ENCODE data around the gene TNFRSF9.
"Not testable (repeated sequence)": the region's sequence is repeated elsewhere in the genome, so short reads cannot be mapped to it uniquely, and the experiment has no call there.

The TNFRSF9 gene

DNA sequence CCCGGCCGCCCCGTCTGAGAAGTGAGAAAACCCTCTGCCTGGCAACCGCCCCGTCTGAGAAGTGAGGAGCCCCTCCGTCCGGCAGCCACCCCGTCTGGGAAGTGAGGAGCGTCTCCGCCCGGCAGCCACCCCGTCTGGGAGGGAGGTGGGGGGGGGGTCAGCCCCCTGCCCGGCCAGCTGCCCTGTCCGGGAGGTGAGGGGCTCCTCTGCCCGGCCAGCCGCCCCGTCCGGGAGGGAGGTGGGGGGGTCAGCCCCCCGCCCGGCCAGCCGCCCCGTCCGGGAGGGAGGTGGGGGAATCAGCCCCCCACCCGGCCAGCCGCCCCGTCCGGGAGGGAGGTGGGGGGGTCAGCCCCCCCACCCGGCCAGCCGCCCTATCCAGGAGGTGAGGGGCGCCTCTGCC lies 12.2 kb upstream of the TNFRSF9 start:
- H3K4me3 Mint-ChIP-seq, CTCF ChIA-PET, H3K27ac Mint-ChIP-seq, H3K9me3 Mint-ChIP-seq, H3K27me3 Mint-ChIP-seq, H3K36me3 Mint-ChIP-seq, DNase-seq: not testable (repeated sequence)
- H3K4me1 Mint-ChIP-seq = peaks cover 58% of the 10 kb centered on the region

DNA sequence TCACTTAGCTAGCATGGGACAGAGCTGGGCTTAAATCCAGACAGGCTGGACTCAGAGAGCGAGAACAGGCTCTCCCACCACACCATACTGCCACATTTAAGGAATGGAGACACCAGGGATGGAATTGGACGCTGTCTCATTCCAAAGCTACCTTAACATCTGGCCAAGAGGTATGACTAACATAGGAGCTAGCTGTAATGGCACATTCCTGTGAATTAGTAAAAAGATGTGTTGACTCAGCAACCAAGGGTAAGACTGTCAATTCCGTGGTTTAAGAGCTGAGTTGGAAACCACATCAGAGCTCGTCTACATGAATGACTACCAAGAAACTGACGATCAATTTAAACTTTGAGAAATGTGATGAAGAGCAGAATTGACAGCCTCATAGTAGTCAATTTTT lies 8.3 kb upstream of the TNFRSF9 start:
- peak; percentile 40 for DNase-seq
- CTCF ChIA-PET = interaction anchor here (1.6 kb wide), 1 partner anchor 280 kb away, joined by 3 read pairs; no protein-coding TSS in a partner anchor
- peak overlapping the region; percentile 29 for H3K27ac Mint-ChIP-seq
- H3K27me3 Mint-ChIP-seq = peaks cover 11% of the 10 kb centered on the region
- H3K36me3 Mint-ChIP-seq = no peaks in the 10 kb centered on the region
- no peaks in the 10 kb centered on the region for H3K9me3 Mint-ChIP-seq
- no peak overlapping the region for H3K4me3 Mint-ChIP-seq
- H3K4me1 Mint-ChIP-seq = peaks cover 30% of the 10 kb centered on the region

DNA sequence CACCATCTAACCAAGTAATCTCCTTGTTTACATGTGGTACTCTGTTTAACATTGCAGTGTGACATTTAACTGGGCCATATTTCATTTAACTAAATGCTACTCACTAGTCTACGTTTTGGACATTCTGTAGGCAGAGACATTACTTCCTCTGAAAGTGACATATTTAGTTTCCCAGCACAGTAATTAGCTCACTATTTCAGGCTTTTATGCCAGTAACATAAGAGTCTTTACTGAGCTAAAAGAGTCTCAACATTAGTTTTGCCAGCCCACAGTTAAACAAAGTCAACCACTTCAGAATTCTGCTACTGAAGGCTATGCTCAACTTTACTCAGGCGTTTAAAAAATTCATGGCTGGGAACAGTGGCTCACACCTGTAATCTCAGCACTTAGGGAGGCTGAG lies 2.6 kb upstream of the TNFRSF9 start:
- Mint-ChIP-seq H3K36me3 (no peaks in the 10 kb centered on the region), H3K27ac (no peak overlapping the region), H3K4me3 (no peak overlapping the region), H3K27me3 (peaks cover 41% of the 10 kb centered on the region), H3K9me3 (no peaks in the 10 kb centered on the region), H3K4me1 (peaks cover 27% of the 10 kb centered on the region)
- no peak for DNase-seq
- CTCF ChIA-PET = interaction anchor here (1.0 to 1.5 kb wide), 2 partner anchors 12 to 27 kb away, joined by 3 read pairs; no protein-coding TSS in a partner anchor

DNA sequence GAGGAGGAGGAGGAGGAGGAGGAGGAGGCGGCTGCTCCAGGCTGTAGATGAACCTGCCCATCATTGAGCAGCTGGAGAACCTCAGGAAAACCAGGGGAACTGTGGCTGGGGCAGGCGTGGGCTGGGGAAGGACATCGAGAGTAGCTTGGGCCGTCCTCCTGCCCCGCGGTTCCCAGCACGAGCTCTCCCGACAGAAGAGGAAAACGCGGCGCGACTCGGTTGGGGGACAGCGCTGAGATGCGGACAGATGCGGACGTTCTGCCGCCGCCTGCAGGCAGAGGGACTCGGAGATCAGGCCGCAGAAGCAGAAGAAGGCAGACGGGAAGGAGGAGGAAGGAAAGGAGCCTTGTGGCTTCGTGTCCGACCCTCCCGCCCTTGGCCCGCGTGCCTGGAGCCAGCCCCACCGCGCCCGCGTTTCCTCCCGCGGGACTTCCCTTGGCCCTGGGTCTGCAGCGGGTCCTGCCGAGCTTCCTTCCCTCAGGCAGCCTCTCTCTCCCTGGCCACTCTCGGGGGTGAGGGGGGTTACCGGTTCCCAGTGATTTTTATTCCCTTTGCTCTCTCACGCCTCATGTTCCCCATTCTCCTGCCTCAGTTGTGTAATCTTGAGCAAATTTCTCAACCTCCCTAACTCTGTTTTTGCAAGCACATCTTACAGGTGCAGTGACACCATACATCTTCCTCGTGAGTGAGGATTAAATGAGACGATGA lies 1.7 kb upstream of the TNFRSF9 start:
- H3K27ac Mint-ChIP-seq = no peak overlapping the region
- H3K4me1 Mint-ChIP-seq = peaks cover 27% of the 10 kb centered on the region
- peak overlapping the region; percentile 45 for H3K4me3 Mint-ChIP-seq
- H3K9me3 Mint-ChIP-seq = no peaks in the 10 kb centered on the region
- CTCF ChIA-PET = interaction anchor here (1.5 to 1.7 kb wide), 2 partner anchors 26 to 40 kb away, joined by 3 to 4 read pairs; no protein-coding TSS in a partner anchor
- no peaks in the 10 kb centered on the region for H3K36me3 Mint-ChIP-seq
- peaks cover 41% of the 10 kb centered on the region for H3K27me3 Mint-ChIP-seq
- DNase-seq = peak; percentile 47

DNA sequence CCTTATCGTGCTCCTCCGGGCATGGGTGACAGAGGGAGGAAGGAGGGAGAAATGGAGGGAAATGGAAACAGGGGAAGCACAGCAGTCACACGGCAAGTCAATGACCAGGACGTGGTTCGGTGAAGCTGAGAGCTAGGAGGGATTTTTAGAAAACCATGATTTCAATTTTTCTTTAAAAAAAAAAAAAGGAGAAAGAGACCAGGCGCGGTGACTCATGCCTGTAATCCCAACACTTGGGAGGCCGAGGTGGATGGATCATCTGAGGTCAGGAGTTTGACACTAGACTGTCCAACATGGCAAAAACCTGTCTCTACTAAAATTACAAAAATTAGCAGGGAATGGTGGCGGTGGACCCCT lies 776 bp upstream of the TNFRSF9 start:
- CTCF ChIA-PET = interaction anchor here (1.7 kb wide), 1 partner anchor 39 kb away, joined by 4 read pairs; no protein-coding TSS in a partner anchor
- H3K27ac Mint-ChIP-seq = no peak overlapping the region

DNA sequence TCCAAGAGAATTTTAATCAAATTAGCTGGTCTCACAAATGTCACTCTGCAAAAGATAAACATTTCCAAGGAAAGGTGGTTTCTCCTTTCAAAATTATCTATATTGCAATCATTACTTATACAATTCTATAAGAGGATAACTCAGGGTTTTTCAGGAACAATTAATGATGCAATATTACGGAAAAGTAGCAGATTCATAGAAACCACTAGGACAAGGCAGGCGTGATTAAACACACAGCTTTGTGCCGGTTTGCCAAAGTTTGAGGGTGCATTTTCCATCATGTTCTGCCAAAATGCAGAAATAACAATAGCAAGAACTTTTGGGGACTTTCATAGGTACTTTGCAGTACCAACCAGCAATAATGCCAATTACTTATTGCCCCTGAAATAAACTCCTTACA lies 605 bp downstream of the TNFRSF9 start:
- Mint-ChIP-seq H3K36me3 (no peaks in the 10 kb centered on the region), H3K9me3 (no peaks in the 10 kb centered on the region), H3K27ac (no peak overlapping the region), H3K4me3 (no peak overlapping the region), H3K4me1 (peaks cover 27% of the 10 kb centered on the region), H3K27me3 (peaks cover 48% of the 10 kb centered on the region)
- CTCF ChIA-PET = no interaction called here
- no peak for DNase-seq

More for the DNA sequence above, 776 bp upstream of the TNFRSF9 start:
- Mint-ChIP-seq H3K4me1 (peaks cover 27% of the 10 kb centered on the region), H3K4me3 (peak overlapping the region; percentile 45), H3K9me3 (no peaks in the 10 kb centered on the region), H3K36me3 (no peaks in the 10 kb centered on the region), H3K27me3 (peaks cover 47% of the 10 kb centered on the region)
- no peak for DNase-seq

DNA sequence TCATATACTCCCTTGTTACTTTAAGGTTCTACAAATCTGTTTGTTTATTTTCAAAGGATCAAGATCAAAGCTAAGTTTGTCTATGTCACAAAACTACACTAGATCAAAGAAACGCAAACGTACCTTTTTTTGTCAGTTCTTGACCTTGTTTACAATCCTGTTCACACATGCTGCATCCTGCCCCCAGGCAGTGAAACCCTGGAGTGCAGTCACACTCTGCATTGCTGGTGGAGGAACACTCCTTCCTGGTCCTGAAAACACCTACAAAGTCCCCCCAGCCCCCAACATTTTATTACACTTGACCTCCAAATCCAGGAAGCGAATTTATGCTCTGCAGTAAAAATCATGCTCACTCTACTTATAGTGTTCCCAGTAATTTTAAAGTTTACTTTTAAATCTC lies 2.6 kb downstream of the TNFRSF9 start:
- Mint-ChIP-seq H3K27ac (no peak overlapping the region), H3K4me3 (no peak overlapping the region), H3K27me3 (peaks cover 43% of the 10 kb centered on the region), H3K4me1 (peaks cover 26% of the 10 kb centered on the region), H3K9me3 (no peaks in the 10 kb centered on the region), H3K36me3 (no peaks in the 10 kb centered on the region)
- no peak for DNase-seq
- CTCF ChIA-PET = no interaction called here

DNA sequence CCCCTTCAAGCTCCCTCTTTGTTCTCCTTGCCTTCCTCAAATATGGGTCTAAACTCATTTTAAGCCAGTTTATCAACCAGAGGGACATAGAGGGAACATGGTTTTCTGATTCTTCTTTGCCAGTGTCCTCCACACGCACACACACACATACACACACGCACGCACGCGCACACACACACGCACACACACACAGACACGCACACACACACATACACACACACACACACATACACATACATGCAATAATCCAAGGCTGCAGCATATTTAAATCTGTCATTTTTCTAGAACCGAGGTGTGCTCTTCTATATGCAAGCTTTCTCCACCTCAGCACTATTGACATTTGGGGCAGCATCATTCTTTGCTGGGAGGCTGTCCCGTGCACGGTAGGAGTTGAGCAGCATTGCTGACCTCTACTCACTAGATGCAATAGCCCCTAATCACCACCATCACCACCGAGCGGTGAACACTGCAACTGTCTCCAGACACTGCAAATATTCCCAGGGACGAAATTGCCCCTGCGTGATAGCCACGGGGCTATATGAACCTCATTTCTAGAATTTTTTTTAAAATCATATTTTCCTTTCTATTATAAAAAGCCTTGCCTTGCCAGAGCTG lies 8.0 kb downstream of the TNFRSF9 start:
- CTCF ChIA-PET = no interaction called here
- H3K36me3 Mint-ChIP-seq = no peaks in the 10 kb centered on the region
- DNase-seq = no peak
- H3K9me3 Mint-ChIP-seq = no peaks in the 10 kb centered on the region
- H3K27me3 Mint-ChIP-seq = peaks cover 16% of the 10 kb centered on the region
- no peak overlapping the region for H3K4me3 Mint-ChIP-seq
- H3K27ac Mint-ChIP-seq = no peak overlapping the region
- peaks cover 28% of the 10 kb centered on the region for H3K4me1 Mint-ChIP-seq

DNA sequence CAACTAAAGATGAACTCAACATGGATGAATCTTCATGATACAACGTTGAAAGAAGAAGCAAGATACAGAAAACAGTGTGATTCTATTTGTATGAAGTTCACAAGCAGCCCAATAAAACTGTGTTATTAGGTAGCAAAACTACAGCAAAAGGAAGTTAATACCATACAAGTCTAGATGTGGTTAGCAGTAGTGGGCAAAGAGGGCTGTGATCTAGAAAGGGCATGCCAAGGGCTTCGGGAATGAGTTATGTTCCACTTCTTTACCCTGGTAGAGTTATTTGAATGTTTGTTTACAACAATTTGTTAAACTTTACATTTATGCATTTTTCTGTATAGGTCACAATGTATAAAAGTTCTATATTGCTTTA lies 9.2 kb downstream of the TNFRSF9 start:
- no peak overlapping the region for H3K4me3 Mint-ChIP-seq
- CTCF ChIA-PET = no interaction called here
- no peaks in the 10 kb centered on the region for H3K36me3 Mint-ChIP-seq
- H3K27ac Mint-ChIP-seq = peak overlapping the region; percentile 84
- H3K4me1 Mint-ChIP-seq = peaks cover 28% of the 10 kb centered on the region
- peaks cover 10% of the 10 kb centered on the region for H3K27me3 Mint-ChIP-seq
- no peaks in the 10 kb centered on the region for H3K9me3 Mint-ChIP-seq
- DNase-seq = no peak

DNA sequence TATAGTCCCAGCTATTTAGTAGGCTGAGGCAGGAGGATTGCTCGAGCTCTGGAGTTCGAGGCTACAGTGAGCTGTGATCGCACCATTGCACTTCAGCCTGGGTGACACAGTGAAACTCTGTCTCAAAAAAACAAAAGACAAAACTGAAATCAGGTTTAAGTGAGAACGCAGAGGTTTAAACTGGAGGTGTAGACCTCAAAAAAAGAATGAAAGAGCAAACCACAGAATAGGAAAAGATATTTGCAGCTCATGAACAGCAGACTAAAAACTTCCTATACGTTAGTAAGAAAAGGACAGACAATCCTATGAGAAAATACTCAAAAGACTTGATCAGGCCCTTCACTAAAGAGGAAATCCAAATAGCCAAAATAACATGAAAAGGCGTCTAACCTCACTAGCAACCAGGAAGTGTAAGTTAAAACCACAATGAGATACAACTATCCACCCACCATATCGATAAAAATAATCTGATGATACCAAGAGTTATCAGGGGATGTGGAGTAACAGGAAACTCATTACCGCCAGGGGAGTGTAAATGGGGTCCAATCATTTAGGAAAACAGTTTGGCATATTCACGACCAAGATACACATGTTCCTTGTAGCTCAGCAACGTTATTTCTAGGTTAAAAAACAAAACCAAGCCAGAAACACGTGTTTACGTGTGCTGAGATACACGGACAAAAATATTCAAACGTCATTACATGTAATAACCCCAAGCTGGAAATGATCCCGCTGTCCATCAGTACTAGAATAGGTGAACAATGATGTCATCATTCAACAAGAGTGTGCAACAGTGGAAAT lies 9.8 kb downstream of the TNFRSF9 start:
- peaks cover 28% of the 10 kb centered on the region for H3K4me1 Mint-ChIP-seq
- CTCF ChIA-PET = no interaction called here
- peak overlapping the region; percentile 35 for H3K4me3 Mint-ChIP-seq
- DNase-seq = no peak
- H3K27ac Mint-ChIP-seq = peak overlapping the region; percentile 84
- peaks cover 4% of the 10 kb centered on the region for H3K27me3 Mint-ChIP-seq
- H3K36me3 Mint-ChIP-seq = no peaks in the 10 kb centered on the region
- no peaks in the 10 kb centered on the region for H3K9me3 Mint-ChIP-seq

DNA sequence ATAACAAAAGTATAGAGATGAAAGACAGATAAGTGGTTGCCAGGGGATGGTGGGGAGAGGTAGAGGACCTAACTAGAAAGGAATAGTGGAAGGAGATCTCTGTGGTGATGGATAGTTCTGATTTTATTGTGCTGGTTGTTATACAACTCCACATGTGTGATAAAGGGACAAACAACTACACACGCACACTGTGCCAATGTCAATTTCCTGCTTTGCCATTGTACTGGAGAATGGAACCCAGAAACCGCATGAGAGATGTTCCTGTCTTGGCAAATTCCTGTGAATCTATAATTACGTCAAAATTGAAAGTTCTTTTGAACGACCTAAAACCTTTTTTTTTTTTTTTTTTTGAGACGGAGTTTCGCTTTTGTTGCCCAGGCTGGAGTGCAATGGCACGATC lies 11.0 kb downstream of the TNFRSF9 start:
- Mint-ChIP-seq H3K4me3 (no peak overlapping the region), H3K27ac (peak overlapping the region; percentile 68), H3K4me1 (peaks cover 28% of the 10 kb centered on the region), H3K36me3 (no peaks in the 10 kb centered on the region), H3K27me3 (peaks cover 4% of the 10 kb centered on the region), H3K9me3 (no peaks in the 10 kb centered on the region)
- no peak for DNase-seq
- CTCF ChIA-PET = no interaction called here

DNA sequence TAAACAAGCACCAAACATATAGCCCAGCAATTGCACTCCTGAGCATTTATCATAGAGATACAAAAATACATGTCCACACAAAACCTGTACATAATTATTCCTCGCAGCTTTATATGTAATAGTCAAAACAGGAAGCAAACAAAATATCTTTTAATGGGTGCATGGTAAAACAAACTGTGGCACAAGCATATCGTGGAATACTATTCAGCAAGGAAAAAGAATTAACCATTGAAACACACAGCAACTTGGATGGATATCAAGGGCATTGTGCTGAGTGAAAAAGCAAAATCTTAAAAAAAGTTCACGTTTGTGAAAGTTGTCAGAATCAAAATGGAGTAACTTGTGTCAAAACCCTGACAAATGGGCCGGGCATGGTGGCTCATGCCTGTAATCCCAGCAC lies 12.4 kb downstream of the TNFRSF9 start:
- H3K4me3 Mint-ChIP-seq = no peak overlapping the region
- H3K4me1 Mint-ChIP-seq = peaks cover 28% of the 10 kb centered on the region
- no peaks in the 10 kb centered on the region for H3K9me3 Mint-ChIP-seq
- H3K27me3 Mint-ChIP-seq = no peaks in the 10 kb centered on the region
- H3K27ac Mint-ChIP-seq = no peak overlapping the region
- no peak for DNase-seq
- no peaks in the 10 kb centered on the region for H3K36me3 Mint-ChIP-seq
- CTCF ChIA-PET = interaction anchor here (0.7 kb wide), 1 partner anchor 1321 kb away, joined by 3 read pairs; no protein-coding TSS in a partner anchor

DNA sequence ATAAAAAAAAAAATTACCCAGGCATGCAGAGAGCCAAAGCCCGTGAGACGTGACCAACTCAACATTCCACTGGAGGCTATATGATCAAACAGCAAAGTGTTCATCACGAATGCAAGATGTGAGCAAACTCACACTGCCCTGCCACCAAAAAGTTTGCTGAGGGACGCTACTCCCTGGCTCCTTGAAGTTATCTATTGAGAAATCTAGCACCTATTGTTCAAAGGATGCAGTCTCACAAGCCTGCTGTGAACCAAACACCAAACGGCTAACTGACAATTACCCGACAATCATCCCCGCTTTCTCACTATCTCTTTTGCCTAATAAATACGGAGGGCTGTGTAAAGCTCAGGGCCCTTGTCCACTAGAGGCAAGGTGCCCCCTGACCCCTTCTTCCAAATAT lies 13.6 kb downstream of the TNFRSF9 start:
- H3K27me3 Mint-ChIP-seq, DNase-seq, H3K36me3 Mint-ChIP-seq, H3K27ac Mint-ChIP-seq, H3K9me3 Mint-ChIP-seq, H3K4me3 Mint-ChIP-seq, CTCF ChIA-PET: not testable (repeated sequence)
- H3K4me1 Mint-ChIP-seq = peaks cover 23% of the 10 kb centered on the region

DNA sequence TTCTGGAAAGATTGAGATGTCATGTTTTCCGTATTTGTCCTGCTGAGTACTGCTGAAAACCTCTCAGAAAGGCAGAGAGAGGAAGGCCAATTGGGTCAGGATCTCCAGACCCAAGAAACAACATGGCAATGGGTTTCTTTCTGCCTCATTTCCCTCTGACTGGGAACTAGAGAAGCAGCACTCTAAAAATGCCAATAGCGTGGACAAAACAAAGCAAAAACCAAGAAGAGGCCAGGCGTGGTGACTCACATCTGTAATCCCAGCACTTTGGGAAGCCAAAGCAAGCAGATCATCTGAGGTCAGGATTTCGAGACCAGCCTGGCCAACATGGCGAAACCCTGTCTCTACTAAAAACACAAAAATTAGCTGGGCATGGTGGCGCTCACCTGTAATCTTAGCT lies 18.3 kb downstream of the TNFRSF9 start:
- DNase-seq = no peak
- Mint-ChIP-seq H3K27me3 (no peaks in the 10 kb centered on the region), H3K4me3 (no peak overlapping the region), H3K9me3 (no peaks in the 10 kb centered on the region), H3K36me3 (no peaks in the 10 kb centered on the region), H3K27ac (no peak overlapping the region), H3K4me1 (peaks cover 6% of the 10 kb centered on the region)
- CTCF ChIA-PET = interaction anchor here (0.7 kb wide), 1 partner anchor 256 kb away, joined by 3 read pairs; no protein-coding TSS in a partner anchor
